Kidney epithelial cell (primary cell): ENCODE data around the gene OLFML3. TPM values are rescaled to one million over a fixed set of nuclear protein-coding genes. Genes with fewer than 3 reads are reported as not detected.

Experiments
- DNase-seq: peaks from one replicate; pipeline ENCODE4 v3.0.0-alpha.2; 2010; ENCODE audit warnings: low read depth
- H3K27me3 ChIP-seq: 2 replicates; pipeline ENCODE4 v1.6.0; 2011; ENCODE audit warnings: low read length; ENCODE audit not compliant: control insufficient read depth, insufficient read depth
- H3K36me3 ChIP-seq: 2 replicates; pipeline ENCODE4 v1.5.1; 2011; ENCODE audit warnings: low read length; ENCODE audit not compliant: control insufficient read depth, insufficient read depth
- H3K4me3 ChIP-seq: 2 replicates; pipeline ENCODE4 v1.5.1; 2011; ENCODE audit warnings: low read depth, mild to moderate bottlenecking, control low read depth, low read length
- total RNA-seq: library from RNA; depleted of rRNA; stranded (reverse); fragments of >200 nt; gene quantifications from 2 replicates; pipeline ENCODE4 v1.2.3, GENCODE V29; 2015
- TF ChIP-seq, protein P1 (sequence below): IDR thresholded peaks from 2 replicates; pipeline ENCODE4 v1.5.1; 2011; ENCODE audit warnings: mild to moderate bottlenecking, moderate library complexity, low read length, control low read depth, inconsistent platforms; ENCODE audit not compliant: insufficient read depth, poor library complexity, severe bottlenecking

The OLFML3 gene
- total RNA-seq, 1 donor from 2014 or later: 0.17 TPM

GRCh38 chr1:113941245-113941559 is 38.1 kb upstream of the OLFML3 start:
- TF ChIP-seq, protein P1, sequence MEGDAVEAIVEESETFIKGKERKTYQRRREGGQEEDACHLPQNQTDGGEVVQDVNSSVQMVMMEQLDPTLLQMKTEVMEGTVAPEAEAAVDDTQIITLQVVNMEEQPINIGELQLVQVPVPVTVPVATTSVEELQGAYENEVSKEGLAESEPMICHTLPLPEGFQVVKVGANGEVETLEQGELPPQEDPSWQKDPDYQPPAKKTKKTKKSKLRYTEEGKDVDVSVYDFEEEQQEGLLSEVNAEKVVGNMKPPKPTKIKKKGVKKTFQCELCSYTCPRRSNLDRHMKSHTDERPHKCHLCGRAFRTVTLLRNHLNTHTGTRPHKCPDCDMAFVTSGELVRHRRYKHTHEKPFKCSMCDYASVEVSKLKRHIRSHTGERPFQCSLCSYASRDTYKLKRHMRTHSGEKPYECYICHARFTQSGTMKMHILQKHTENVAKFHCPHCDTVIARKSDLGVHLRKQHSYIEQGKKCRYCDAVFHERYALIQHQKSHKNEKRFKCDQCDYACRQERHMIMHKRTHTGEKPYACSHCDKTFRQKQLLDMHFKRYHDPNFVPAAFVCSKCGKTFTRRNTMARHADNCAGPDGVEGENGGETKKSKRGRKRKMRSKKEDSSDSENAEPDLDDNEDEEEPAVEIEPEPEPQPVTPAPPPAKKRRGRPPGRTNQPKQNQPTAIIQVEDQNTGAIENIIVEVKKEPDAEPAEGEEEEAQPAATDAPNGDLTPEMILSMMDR: no peak
- Histone ChIP-seq H3K4me3 (no peak overlapping the region), H3K27me3 (no peaks in the 10 kb centered on the region), H3K36me3 (no peaks in the 10 kb centered on the region)
- DNase-seq: no peak

GRCh38 chr1:113942527-113942926 is 36.7 kb upstream of the OLFML3 start:
- Histone ChIP-seq H3K27me3 (no peaks in the 10 kb centered on the region), H3K36me3 (no peaks in the 10 kb centered on the region), H3K4me3 (no peak overlapping the region)
- DNase-seq: no peak
- TF ChIP-seq, protein P1: no peak

DNA sequence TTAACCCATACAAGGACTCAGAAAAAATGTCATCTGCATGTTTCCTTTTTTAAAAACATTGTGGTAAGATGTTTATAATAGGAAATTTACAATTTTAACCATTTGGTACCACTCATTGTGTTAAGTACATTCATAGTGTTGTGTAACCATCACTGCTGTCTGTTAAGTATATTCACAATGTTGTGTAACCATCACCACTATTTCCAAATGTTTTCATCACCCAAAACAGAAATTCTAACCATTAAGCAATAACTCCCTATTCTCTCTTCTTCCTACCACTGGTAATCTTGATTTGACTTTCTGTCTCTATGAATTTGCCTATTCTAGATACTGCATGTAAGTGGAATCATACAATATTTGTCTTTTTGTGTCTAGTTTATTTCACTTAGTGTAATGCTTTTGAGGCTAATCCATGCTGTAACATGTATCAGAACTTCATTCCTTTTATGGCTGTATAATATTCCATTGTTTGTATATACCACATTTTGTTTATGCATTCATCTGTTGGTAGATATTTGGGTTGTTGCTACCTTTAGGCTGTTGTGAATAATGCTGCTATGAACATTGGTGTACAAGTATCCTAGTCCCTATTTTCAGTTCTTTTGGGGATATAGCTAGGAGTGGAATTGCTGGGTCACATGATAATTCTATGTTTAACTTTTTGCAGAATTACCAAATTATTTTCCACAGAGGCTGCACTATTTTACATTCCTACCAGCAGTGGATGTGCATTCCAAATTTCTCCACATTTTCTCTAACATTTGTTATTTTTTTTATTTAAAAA is 36.1 kb upstream of the OLFML3 start:
- H3K36me3 ChIP-seq: no peaks in the 10 kb centered on the region
- no peak overlapping the region for H3K4me3 ChIP-seq
- TF ChIP-seq, protein P1: no peak
- DNase-seq: no peak
- H3K27me3 ChIP-seq: no peaks in the 10 kb centered on the region

DNA sequence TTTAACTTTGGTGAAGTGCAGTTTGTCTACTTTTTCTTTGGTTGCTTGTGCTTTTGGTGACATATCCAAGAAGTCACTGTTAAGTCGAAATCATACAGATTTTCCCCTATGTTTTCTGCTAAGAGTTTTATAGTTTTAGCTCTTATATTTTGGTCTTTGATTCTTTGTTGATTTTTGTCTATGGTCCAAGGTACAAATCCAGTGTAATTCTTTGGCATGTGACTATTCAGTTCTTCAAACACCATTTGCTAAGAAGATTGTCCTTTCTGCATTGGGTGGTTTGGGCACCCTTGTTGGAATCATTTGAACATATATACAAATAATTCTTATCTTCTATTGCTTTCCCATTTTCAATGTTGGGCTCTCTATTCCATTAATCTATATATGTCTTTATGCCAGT is 33.9 kb upstream of the OLFML3 start:
- TF ChIP-seq, protein P1: no peak
- Histone ChIP-seq H3K36me3 (no peaks in the 10 kb centered on the region), H3K4me3 (no peak overlapping the region), H3K27me3 (no peaks in the 10 kb centered on the region)
- DNase-seq: no peak

DNA sequence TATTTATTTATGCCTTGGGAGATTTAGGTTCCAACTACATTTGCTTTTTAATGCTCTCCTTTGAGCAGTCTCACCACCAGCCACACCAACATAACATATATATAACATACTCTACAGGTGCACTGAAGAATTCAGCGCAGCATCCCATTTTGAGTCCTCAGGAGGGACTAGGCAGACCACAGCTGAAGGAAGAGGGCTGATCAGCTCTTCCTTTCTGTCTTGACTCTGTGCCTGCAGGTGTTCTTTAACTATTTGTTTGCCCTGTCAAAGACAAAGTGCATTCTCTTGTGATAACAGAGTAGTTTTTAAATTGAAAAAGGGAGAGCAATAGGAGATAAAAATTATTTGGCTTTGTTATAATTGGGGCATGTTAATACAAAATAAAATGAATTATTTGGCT is 33.2 kb upstream of the OLFML3 start:
- Histone ChIP-seq H3K36me3 (no peaks in the 10 kb centered on the region), H3K4me3 (no peak overlapping the region), H3K27me3 (no peaks in the 10 kb centered on the region)
- TF ChIP-seq, protein P1: no peak
- no peak for DNase-seq
